B cell (primary cell): Measurements from ENCODE around the gene TM4SF20. TPM values are rescaled to one million over a fixed set of nuclear protein-coding genes. Genes with fewer than 3 reads are reported as not detected.

ENCODE experiments used
- ATAC-seq: fragments of 200-7000 bp; cut with Tn5 transposase; one replicate; pipeline ENCODE4 v1.10.0; 2021; ENCODE audit warnings: low read depth, mild to moderate bottlenecking, moderate number of reproducible peaks, moderate library complexity
- CTCF ChIA-PET: fragments of 350-600 bp; sonication (Branson Sonifier 250); formaldehyde crosslinking; loops from one replicate; lab custom pipeline; 2021; ENCODE audit warnings: antibody characterized with exemption, inconsistent platforms; lab: Charles Lee
- POLR2A ChIA-PET: fragments of 350-600 bp; sonication (Branson Sonifier 250); formaldehyde crosslinking; loops from one replicate; lab custom pipeline; 2021; ENCODE audit warnings: antibody characterized with exemption; lab: Charles Lee
- DNase-seq: peaks from one replicate; pipeline ENCODE4 v3.0.0; 2013
- H2AFZ ChIP-seq: 2 replicates; pipeline ENCODE4 v1.6.1; 2012; ENCODE audit warnings: mild to moderate bottlenecking, low read depth, low read length; ENCODE audit not compliant: insufficient read depth, poor library complexity, severe bottlenecking
- H3K27ac ChIP-seq, 2 donors: 1 replicate in 1 of 2; 2 replicates in 1 of 2; pipeline ENCODE4 v1.5.1; 2012 to 2013; ENCODE audit warnings: low read length in 2 of 2, mild to moderate bottlenecking in 2 of 2, moderate library complexity in 1 of 2
- H3K27me3 ChIP-seq, 4 experiments: fragments of 200-600 bp in 1 of 4; sonication (generic) in 1 of 4; replicated peaks in 1 of 4; 1 replicate in 2 of 4; 2 replicates in 2 of 4; pipeline versions ENCODE4 v1.6.1 to v1.7.0; 2013 to 2016; ENCODE audit warnings: low read length in 3 of 4, mild to moderate bottlenecking in 2 of 4, mixed read lengths in 1 of 4, moderate library complexity in 1 of 4; ENCODE audit not compliant: insufficient read depth in 4 of 4, control insufficient read depth in 3 of 4; ENCODE audit errors: control extremely low read depth in 1 of 4
- H3K36me3 ChIP-seq, 2 experiments: replicated peaks in 1 of 2; 1 replicate in 1 of 2; 2 replicates in 1 of 2; pipeline versions ENCODE4 v1.6.1 to v1.7.1; 2013; ENCODE audit warnings: low read length in 1 of 2; ENCODE audit not compliant: insufficient read depth in 2 of 2, control insufficient read depth in 1 of 2; ENCODE audit errors: control extremely low read depth in 1 of 2, extremely low read depth in 1 of 2
- H3K4me1 ChIP-seq, 2 donors: fragments of 200-600 bp in 1 of 2; sonication (generic) in 1 of 2; 1 replicate in 1 of 2; 2 replicates in 1 of 2; pipeline versions ENCODE4 v1.5.1 to v1.6.1; 2013 to 2017; ENCODE audit warnings: low read length in 2 of 2; ENCODE audit not compliant: control insufficient read depth in 2 of 2, insufficient read depth in 2 of 2
- H3K4me2 ChIP-seq: replicated peaks from 2 replicates; pipeline ENCODE3; 2012; ENCODE audit warnings: mild to moderate bottlenecking, low read depth, low read length; ENCODE audit not compliant: poor library complexity, severe bottlenecking
- H3K4me3 ChIP-seq, 5 experiments: fragments of 200-600 bp in 1 of 5; sonication (generic) in 1 of 5; 1 replicate in 3 of 5; 2 replicates in 2 of 5; pipeline versions ENCODE4 v1.5.1 to v1.7.0; 2011 to 2016; ENCODE audit warnings: low read length in 4 of 5, mild to moderate bottlenecking in 4 of 5, low read depth in 2 of 5, control low read depth in 1 of 5, moderate library complexity in 1 of 5; ENCODE audit not compliant: insufficient read depth in 1 of 5; ENCODE audit errors: control extremely low read depth in 1 of 5, extremely low read depth in 1 of 5
- H3K79me2 ChIP-seq: fragments of 200-600 bp; sonication (generic); one replicate; pipeline ENCODE4 v1.6.0; 2016; ENCODE audit warnings: low read length; ENCODE audit not compliant: control insufficient read depth, insufficient read depth
- H3K9ac ChIP-seq: fragments of 200-600 bp; sonication (generic); 2 replicates; pipeline ENCODE4 v1.6.1; 2017; ENCODE audit warnings: mild to moderate bottlenecking, low read length, moderate library complexity
- H3K9me3 ChIP-seq, 3 donors: one replicate each; pipeline versions ENCODE4 v1.6.1 to v1.7.1; 2013; ENCODE audit warnings: low read length in 2 of 3; ENCODE audit not compliant: control insufficient read depth in 2 of 3, insufficient read depth in 1 of 3; ENCODE audit errors: control extremely low read depth in 1 of 3
- H4K20me1 ChIP-seq: 2 replicates; pipeline ENCODE4 v1.6.0; 2012; ENCODE audit warnings: mild to moderate bottlenecking, low read length; ENCODE audit not compliant: insufficient read depth, control insufficient read depth, poor library complexity, severe bottlenecking
- H3K27ac Mint-ChIP-seq: one replicate; pipeline ENCODE4 v1.8.0; 2021; ENCODE audit warnings: mixed read lengths
- H3K27me3 Mint-ChIP-seq: one replicate; pipeline ENCODE4 v1.8.0; 2021; ENCODE audit warnings: mixed read lengths
- H3K4me1 Mint-ChIP-seq: one replicate; pipeline ENCODE4 v1.8.0; 2021; ENCODE audit warnings: mixed read lengths
- H3K4me3 Mint-ChIP-seq: one replicate; pipeline ENCODE4 v1.8.0; 2021; ENCODE audit warnings: mixed read lengths
- H3K9me3 Mint-ChIP-seq: one replicate; pipeline ENCODE4 v1.8.0; 2022; ENCODE audit warnings: mixed read lengths; ENCODE audit not compliant: insufficient read depth
- EZH2 ChIP-seq: IDR thresholded peaks from 2 replicates; pipeline ENCODE4 v1.6.1; 2012; ENCODE audit warnings: borderline replicate concordance, low read depth, mild to moderate bottlenecking, moderate library complexity, low read length; ENCODE audit not compliant: insufficient read depth, poor library complexity, severe bottlenecking
- WGBS: methylation state at CpG from one replicate; pipeline ENCODE4 v1.1.5; 2013; ENCODE audit warnings: missing lambda C conversion rate; ENCODE audit not compliant: insufficient coverage; 5-methylcytosine and 5-hydroxymethylcytosine counted together
- intact Hi-C: fragments of 100-400 bp; cut with micrococcal nuclease; formaldehyde crosslinking; loops from one replicate; pipeline ENCODE4 v1.10.0; 2022
- polyA plus RNA-seq: library from polyadenylated mRNA; depleted of rRNA; stranded (reverse); fragments of >200 nt; gene quantifications from 2 replicates; pipeline ENCODE4 v1.2.3, GENCODE V29; 2012
- total RNA-seq, 2 donors: library from RNA; stranded (reverse); fragments of 120-200 nt in 1 of 2; gene quantifications; 1 replicate in 1 of 2; 2 replicates in 1 of 2; pipeline versions ENCODE4 v1.2.3 to v1.2.4, GENCODE V29; 2013 to 2022
- TF ChIP-seq, protein P1 (sequence below): fragments of 200-600 bp; IDR thresholded peaks from one replicate; pipeline ENCODE4 v1.8.0; 2022; ENCODE audit warnings: antibody characterized with exemption, mild to moderate bottlenecking

TM4SF20 gene
- total and polyA plus RNA-seq, 2 donors (not counting 1 experiment from before 2014, with no cell fraction given), result not detected

DNA sequence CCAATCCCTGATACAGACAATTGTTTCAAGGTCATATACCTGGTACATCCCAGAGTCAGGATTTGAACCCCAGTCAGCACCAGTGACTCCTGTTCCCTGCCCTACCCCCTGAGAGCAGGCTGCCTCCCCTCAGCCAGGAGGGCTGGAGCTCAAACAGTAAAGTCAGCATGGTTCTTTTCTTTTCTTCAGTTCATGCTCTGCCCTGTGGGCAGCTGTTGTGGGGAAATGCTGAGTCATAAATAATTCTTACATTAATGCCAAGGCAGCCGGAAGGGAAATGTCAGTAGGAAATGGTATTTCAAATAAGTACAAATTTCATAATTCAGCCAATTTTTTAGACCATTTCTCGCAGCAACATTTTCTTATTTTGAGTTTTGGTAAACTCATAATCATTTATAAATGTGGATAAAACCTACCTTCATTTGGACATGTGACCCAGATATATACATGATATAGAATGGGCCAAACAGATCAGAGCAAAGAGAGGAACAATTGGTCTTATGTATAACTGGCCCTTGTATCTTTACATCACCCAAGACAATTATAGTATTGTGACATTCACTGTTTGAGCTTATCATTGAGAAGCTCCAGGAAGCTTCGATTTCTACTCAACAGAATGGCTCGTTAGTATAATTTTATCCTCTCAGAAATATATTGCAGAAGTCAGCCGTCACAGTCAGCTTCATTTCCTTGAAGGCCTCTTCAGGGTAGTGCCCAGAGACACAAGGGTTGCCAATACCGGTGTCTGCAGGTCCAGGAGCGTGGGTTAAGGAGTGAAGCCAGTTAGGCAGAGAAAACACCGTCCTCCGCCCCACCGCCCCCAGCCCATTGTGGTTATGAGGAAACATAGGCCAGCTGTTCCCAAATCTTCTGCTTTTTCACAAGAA is 36.7 kb upstream of the TM4SF20 start:
- H3K36me3 ChIP-seq, result no peaks in the 10 kb centered on the region
- H3K9ac ChIP-seq, result no peak overlapping the region
- H4K20me1 ChIP-seq, result no peaks in the 10 kb centered on the region
- no CpG with 5 or more reads among the region's 10 CpGs for WGBS
- no peaks in the 10 kb centered on the region for H3K9me3 Mint-ChIP-seq
- peak overlapping the region; percentile 39 for H3K4me2 ChIP-seq
- no peaks in the 10 kb centered on the region for H3K27me3 ChIP-seq
- peak overlapping the region; percentile 65 for H3K27ac Mint-ChIP-seq
- H3K79me2 ChIP-seq, result no peaks in the 10 kb centered on the region
- CTCF ChIA-PET, result interaction anchor here (1.0 to 2.0 kb wide), 2 partner anchors 9 to 55 kb away, joined by 3 to 6 read pairs; no protein-coding TSS in a partner anchor
- peak overlapping the region; percentile 70 for H2AFZ ChIP-seq
- DNase-seq (peak; percentile 25), ATAC-seq (peak; percentile 18)
- peak overlapping the region in 1 of 2 donors; percentile 6 for H3K27ac ChIP-seq
- no peak overlapping the region for H3K4me3 Mint-ChIP-seq
- no peaks in the 10 kb centered on the region for H3K27me3 Mint-ChIP-seq
- POLR2A ChIA-PET, result no interaction called here
- peaks cover 36% of the 10 kb centered on the region for H3K4me1 Mint-ChIP-seq
- no peak for TF ChIP-seq EZH2
- TF ChIP-seq, protein P1, sequence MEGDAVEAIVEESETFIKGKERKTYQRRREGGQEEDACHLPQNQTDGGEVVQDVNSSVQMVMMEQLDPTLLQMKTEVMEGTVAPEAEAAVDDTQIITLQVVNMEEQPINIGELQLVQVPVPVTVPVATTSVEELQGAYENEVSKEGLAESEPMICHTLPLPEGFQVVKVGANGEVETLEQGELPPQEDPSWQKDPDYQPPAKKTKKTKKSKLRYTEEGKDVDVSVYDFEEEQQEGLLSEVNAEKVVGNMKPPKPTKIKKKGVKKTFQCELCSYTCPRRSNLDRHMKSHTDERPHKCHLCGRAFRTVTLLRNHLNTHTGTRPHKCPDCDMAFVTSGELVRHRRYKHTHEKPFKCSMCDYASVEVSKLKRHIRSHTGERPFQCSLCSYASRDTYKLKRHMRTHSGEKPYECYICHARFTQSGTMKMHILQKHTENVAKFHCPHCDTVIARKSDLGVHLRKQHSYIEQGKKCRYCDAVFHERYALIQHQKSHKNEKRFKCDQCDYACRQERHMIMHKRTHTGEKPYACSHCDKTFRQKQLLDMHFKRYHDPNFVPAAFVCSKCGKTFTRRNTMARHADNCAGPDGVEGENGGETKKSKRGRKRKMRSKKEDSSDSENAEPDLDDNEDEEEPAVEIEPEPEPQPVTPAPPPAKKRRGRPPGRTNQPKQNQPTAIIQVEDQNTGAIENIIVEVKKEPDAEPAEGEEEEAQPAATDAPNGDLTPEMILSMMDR, result no peak
- H3K4me3 ChIP-seq, result no peak overlapping the region
- intact Hi-C loops, result no loop called here
- peaks cover 30% of the 10 kb centered on the region in 2 donors for H3K4me1 ChIP-seq
- H3K9me3 ChIP-seq, result peaks cover 0 to 4% (median 0%) of the 10 kb centered on the region in 3 donors

DNA sequence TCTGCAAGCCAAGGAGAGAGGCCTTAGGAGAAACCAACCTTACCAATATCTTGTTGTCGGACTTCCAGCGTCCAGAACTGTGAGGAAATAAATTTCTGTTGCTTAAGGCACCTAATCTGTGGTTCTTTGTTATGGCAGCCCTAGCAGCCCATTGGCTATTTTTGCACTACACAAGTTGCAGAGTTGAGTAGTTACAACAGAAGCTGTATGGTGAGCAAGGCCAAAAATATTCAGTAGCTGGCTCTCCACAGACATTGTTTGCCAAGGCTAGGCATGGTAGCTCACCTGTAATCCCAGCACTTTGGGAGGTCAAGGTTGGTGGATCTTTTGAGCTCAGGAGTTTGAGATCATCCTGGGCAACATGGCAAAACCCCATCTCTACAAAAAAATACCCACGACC is 35.7 kb upstream of the TM4SF20 start:
- H2AFZ ChIP-seq, result no peak overlapping the region

More for the DNA sequence above, 35.7 kb upstream of the TM4SF20 start:
- no peaks in the 10 kb centered on the region for H3K36me3 ChIP-seq
- DNase-seq, result no peak
- H3K4me3 Mint-ChIP-seq, result no peak overlapping the region
- H3K9me3 ChIP-seq, result peaks cover 0 to 4% (median 0%) of the 10 kb centered on the region in 3 donors
- H3K79me2 ChIP-seq, result no peaks in the 10 kb centered on the region
- H3K9ac ChIP-seq, result no peak overlapping the region
- H3K4me3 ChIP-seq, result no peak overlapping the region
- no peak overlapping the region for H3K27ac ChIP-seq
- no peaks in the 10 kb centered on the region for H4K20me1 ChIP-seq
- TF ChIP-seq EZH2, result no peak
- TF ChIP-seq, protein P1, result no peak
- no peaks in the 10 kb centered on the region for H3K27me3 Mint-ChIP-seq
- POLR2A ChIA-PET, result no interaction called here
- 100% methylated on average over 3 of the region's 3 CpGs for WGBS
- intact Hi-C loops, result loop anchor here (5.0 kb wide), 1 partner anchor 47 kb away; no protein-coding TSS in a partner anchor
- peaks cover 39% of the 10 kb centered on the region for H3K4me1 Mint-ChIP-seq
- no peak overlapping the region for H3K4me2 ChIP-seq
- H3K4me1 ChIP-seq, result peaks cover 34 to 37% of the 10 kb centered on the region in 2 donors
- no peaks in the 10 kb centered on the region for H3K27me3 ChIP-seq
- H3K9me3 Mint-ChIP-seq, result no peaks in the 10 kb centered on the region
- CTCF ChIA-PET, result interaction anchor here (1.2 to 2.0 kb wide), 2 partner anchors 8 to 351 kb away, joined by 3 to 6 read pairs; no protein-coding TSS in a partner anchor
- H3K27ac Mint-ChIP-seq, result no peak overlapping the region
- no peak for ATAC-seq
